ENCODE measurements around the gene GPT2. TPM values are rescaled to one million over a fixed set of nuclear protein-coding genes. Genes with fewer than 3 reads are reported as not detected.
A peak's percentile ranks its signal among the peaks of the same experiment; 100 is the strongest.

GPT2 gene
- total and polyA plus RNA-seq, 2 experiments from 2014 or later, result 41.0 to 51.3 TPM

DNA sequence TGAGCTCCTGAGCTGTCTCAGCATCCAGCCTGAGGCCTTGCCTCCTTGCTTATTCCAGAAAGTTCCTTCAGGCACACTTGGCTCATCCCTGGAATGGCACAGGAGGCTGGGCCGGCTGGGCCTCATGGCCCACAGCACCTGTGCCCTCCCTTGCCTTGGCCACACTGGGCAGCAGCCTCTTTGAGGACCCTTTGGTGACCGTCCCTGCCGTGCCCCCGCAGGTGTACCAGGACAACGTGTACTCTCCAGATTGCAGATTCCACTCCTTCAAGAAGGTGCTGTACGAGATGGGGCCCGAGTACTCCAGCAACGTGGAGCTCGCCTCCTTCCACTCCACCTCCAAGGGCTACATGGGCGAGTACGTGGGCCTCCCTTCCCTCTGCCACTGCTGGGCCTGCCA is 34.2 kb downstream of the GPT2 start:
- no peak overlapping the region for H3K4me3 ChIP-seq
- no peak for DNase-seq (ENCODE audit: low spot score)
- no peak overlapping the region for H2AFZ ChIP-seq
- no peaks in the 10 kb centered on the region for H3K27me3 ChIP-seq
- no peaks in the 10 kb centered on the region for H3K9me3 ChIP-seq (ENCODE audit: low read depth)
- H3K9me2 ChIP-seq (replicated peaks; ENCODE audit: insufficient read depth), result no peaks in the 10 kb centered on the region
- no peak overlapping the region for H3K4me2 ChIP-seq
- no peaks in the 10 kb centered on the region for H3K79me2 ChIP-seq
- no peak for TF ChIP-seq EZH2phosphoT487 (IDR thresholded peaks at IDR 0.05; ENCODE audit: low read depth, severe bottlenecking, unreplicated experiment)
- TF ChIP-seq, protein P1, sequence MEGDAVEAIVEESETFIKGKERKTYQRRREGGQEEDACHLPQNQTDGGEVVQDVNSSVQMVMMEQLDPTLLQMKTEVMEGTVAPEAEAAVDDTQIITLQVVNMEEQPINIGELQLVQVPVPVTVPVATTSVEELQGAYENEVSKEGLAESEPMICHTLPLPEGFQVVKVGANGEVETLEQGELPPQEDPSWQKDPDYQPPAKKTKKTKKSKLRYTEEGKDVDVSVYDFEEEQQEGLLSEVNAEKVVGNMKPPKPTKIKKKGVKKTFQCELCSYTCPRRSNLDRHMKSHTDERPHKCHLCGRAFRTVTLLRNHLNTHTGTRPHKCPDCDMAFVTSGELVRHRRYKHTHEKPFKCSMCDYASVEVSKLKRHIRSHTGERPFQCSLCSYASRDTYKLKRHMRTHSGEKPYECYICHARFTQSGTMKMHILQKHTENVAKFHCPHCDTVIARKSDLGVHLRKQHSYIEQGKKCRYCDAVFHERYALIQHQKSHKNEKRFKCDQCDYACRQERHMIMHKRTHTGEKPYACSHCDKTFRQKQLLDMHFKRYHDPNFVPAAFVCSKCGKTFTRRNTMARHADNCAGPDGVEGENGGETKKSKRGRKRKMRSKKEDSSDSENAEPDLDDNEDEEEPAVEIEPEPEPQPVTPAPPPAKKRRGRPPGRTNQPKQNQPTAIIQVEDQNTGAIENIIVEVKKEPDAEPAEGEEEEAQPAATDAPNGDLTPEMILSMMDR (IDR thresholded peaks at IDR 0.05; ENCODE audit: poor library complexity), result no peak
- no peak for TF ChIP-seq EZH2 (IDR thresholded peaks at IDR 0.05; ENCODE audit: borderline replicate concordance)
- H4K20me1 ChIP-seq (ENCODE audit: insufficient read depth, poor library complexity, severe bottlenecking), result no peaks in the 10 kb centered on the region
- WGBS (ENCODE audit: low lambda C conversion rate, missing lambda C conversion rate), result 89% methylated on average over 11 of the region's 11 CpGs
- H3K27ac ChIP-seq, result no peak overlapping the region
- H3K4me1 ChIP-seq (ENCODE audit: insufficient read depth), result no peaks in the 10 kb centered on the region
- H3K36me3 ChIP-seq (replicated peaks; ENCODE audit: insufficient read depth, low read depth), result no peaks in the 10 kb centered on the region

DNA sequence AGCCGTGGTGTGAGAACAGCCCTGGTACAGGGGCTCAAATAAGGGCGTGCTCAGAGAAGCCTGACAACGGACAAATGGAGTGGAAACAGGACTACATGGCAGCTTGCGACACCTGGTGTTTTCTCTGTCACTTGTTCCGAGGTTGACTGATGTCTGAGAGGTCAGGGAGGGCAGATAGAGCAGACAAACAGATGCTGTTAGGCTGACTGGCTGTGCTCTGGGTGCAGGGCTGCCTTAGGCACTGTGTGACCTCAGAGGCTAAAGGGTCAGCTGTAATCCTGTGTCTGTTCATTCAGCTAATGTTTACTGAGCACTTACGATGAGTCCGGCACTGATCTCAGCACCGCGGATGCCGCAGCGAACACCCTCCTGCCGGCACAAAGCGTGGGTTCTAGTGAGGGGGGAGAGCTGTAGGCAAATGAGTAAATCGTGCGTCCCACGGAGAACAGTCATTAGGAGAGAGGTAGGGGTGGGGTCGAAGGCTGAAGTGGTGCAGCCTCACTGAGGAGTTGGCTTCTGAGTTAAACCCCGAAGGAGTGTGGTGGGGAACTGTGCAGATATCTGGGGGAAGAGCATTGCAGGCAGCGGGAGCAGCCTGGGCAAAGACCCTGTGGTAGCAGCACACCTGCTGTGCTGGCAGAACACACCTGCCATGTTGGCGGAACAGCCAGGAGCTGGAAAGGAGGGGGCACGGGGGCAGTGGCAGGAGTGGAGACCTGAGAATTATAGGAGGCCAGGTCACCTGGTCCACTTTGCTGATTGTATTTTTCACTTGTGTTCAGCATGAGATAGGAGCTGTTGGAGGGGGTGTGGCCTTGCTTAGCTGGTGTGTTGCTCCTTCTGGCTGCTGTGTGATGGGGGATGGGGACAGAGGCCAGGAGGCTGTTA is 35.0 kb downstream of the GPT2 start:
- no peak overlapping the region for H3K27ac ChIP-seq
- no peaks in the 10 kb centered on the region for H3K4me1 ChIP-seq (ENCODE audit: insufficient read depth)
- no peaks in the 10 kb centered on the region for H3K27me3 ChIP-seq
- H3K36me3 ChIP-seq (replicated peaks; ENCODE audit: insufficient read depth, low read depth), result no peaks in the 10 kb centered on the region
- H3K79me2 ChIP-seq, result no peaks in the 10 kb centered on the region
- no peak overlapping the region for H2AFZ ChIP-seq
- H3K9me3 ChIP-seq (ENCODE audit: low read depth), result no peaks in the 10 kb centered on the region
- TF ChIP-seq EZH2phosphoT487 (IDR thresholded peaks at IDR 0.05; ENCODE audit: low read depth, severe bottlenecking, unreplicated experiment), result no peak
- no peak for TF ChIP-seq EZH2 (IDR thresholded peaks at IDR 0.05; ENCODE audit: borderline replicate concordance)
- TF ChIP-seq, protein P1 (IDR thresholded peaks at IDR 0.05; ENCODE audit: poor library complexity), result no peak
- H3K4me3 ChIP-seq, result no peak overlapping the region
- peak; percentile 45 for DNase-seq (ENCODE audit: low spot score)
- WGBS (ENCODE audit: low lambda C conversion rate, missing lambda C conversion rate), result 49% methylated on average over 21 of the region's 21 CpGs
- no peaks in the 10 kb centered on the region for H4K20me1 ChIP-seq (ENCODE audit: insufficient read depth, poor library complexity, severe bottlenecking)
- no peak overlapping the region for H3K4me2 ChIP-seq
- no peaks in the 10 kb centered on the region for H3K9me2 ChIP-seq (replicated peaks; ENCODE audit: insufficient read depth)

DNA sequence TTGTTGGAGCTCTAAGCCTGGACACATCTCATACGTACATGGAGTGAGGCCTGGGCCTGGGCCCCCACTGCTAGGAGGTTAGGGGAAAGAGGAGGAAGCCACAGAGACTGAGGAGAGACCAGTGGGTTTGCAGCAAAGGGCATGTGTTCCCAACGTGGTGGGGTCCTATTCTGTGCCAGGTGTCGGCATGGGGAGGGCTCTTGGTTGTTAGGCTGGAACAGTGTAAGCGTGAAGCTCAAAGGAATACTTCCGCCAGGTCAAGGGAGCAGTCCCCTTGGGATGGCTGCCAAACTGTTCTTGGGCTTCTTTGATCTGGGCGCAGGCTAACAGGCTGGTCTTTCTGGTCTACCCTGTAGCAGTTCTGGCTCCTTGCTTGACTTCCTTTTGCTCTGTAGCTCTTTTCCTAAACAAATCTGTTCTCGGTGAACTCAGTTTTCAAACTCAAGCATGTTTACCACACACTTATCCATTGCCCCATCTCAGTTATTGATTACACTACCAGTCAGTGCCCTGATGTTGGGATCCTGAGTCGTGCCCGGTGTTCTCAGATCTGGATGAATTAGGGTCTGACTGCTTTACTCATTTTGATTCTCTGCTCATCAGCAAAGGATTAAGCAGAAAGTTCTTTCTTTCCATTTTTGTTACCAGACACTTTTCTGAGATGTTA is 36.4 kb downstream of the GPT2 start:
- Histone ChIP-seq H3K27ac (no peak overlapping the region), H4K20me1 (ENCODE audit: insufficient read depth, poor library complexity, severe bottlenecking) (no peaks in the 10 kb centered on the region), H3K79me2 (no peaks in the 10 kb centered on the region), H3K27me3 (no peaks in the 10 kb centered on the region), H2AFZ (no peak overlapping the region), H3K9me3 (ENCODE audit: low read depth) (no peaks in the 10 kb centered on the region), H3K36me3 (replicated peaks; ENCODE audit: insufficient read depth, low read depth) (no peaks in the 10 kb centered on the region), H3K4me3 (no peak overlapping the region), H3K4me1 (ENCODE audit: insufficient read depth) (no peaks in the 10 kb centered on the region), H3K9me2 (replicated peaks; ENCODE audit: insufficient read depth) (no peaks in the 10 kb centered on the region), H3K4me2 (no peak overlapping the region)
- TF ChIP-seq, protein P1 (IDR thresholded peaks at IDR 0.05; ENCODE audit: poor library complexity), result no peak
- TF ChIP-seq EZH2phosphoT487 (IDR thresholded peaks at IDR 0.05; ENCODE audit: low read depth, severe bottlenecking, unreplicated experiment), result no peak
- TF ChIP-seq EZH2 (IDR thresholded peaks at IDR 0.05; ENCODE audit: borderline replicate concordance), result no peak
- no peak for DNase-seq (ENCODE audit: low spot score)
- 82% methylated on average over 8 of the region's 9 CpGs for WGBS (ENCODE audit: low lambda C conversion rate, missing lambda C conversion rate)

Data from hepatocyte (in vitro differentiated cells).